ENCODE data around the gene ERC1. TPM values are rescaled to one million over a fixed set of nuclear protein-coding genes. Genes with fewer than 3 reads are reported as not detected.

The ERC1 gene
- total and polyA plus RNA-seq, 2 of the 4 experiments (the other 2 are of a cell fraction) = 11.6 to 25.6 TPM

- no CpG with 5 or more reads among the region's 1 CpG for WGBS, 2 experiments (ENCODE audit: extremely low coverage in 2 of 2, insufficient read length in 1 of 2)
- no peak overlapping the region for H3K4me2 ChIP-seq (ENCODE audit: low read depth, low read length)
- no peak overlapping the region for H2AK9ac ChIP-seq (replicated peaks; ENCODE audit: low read depth, low read length, poor library complexity)
- 0 out of 2 replicates have a peak, but pooled peaks cover 3% of the 10 kb centered on the region for H4K20me1 ChIP-seq (ENCODE audit: insufficient read depth, low read length)
- H4K8ac ChIP-seq (ENCODE audit: low read depth in 2 of 2, low read length in 2 of 2) = no peak overlapping the region
- ATAC-seq (ENCODE audit: low read depth) = no peak
- no peak overlapping the region for H2AFZ ChIP-seq (replicated peaks; ENCODE audit: low read length, poor library complexity)
- no peak for DNase-seq
- ChIA-PET POLR2A (ENCODE audit: unreplicated experiment) (no interaction called here), CTCF (interaction anchor here (2.0 kb wide), 1 partner anchor 10 kb away, joined by 6 read pairs; no protein-coding TSS in a partner anchor)
- no peak overlapping the region for H3K9ac ChIP-seq (ENCODE audit: low read depth, low read length)
- TF ChIP-seq MXI1 (IDR thresholded peaks at IDR 0.05; ENCODE audit: borderline replicate concordance, low read depth, low read length) (no peak), RAD21 (IDR thresholded peaks at IDR 0.05; ENCODE audit: low read length) (no peak), POLR2A (IDR thresholded peaks at IDR 0.05; ENCODE audit: low read depth, low read length) (no peak), BHLHE40 (IDR thresholded peaks at IDR 0.05; ENCODE audit: low read depth, low read length) (no peak), CTCF (conservative IDR thresholded peaks at IDR 0.05; ENCODE audit: low read depth, low read length) (no peak), MAZ (IDR thresholded peaks at IDR 0.05; ENCODE audit: borderline replicate concordance, low read depth, low read length) (no peak), CHD1 (IDR thresholded peaks at IDR 0.05; ENCODE audit: low read depth, low read length) (no peak), CEBPB (IDR thresholded peaks at IDR 0.05; ENCODE audit: low read depth, low read length) (no peak), SMC3 (IDR thresholded peaks at IDR 0.05; ENCODE audit: low read depth, low read length) (no peak), MAFK (IDR thresholded peaks at IDR 0.05; ENCODE audit: low read depth, low read length) (no peak), RFX5 (IDR thresholded peaks at IDR 0.05; ENCODE audit: low read depth, low read length) (no peak), RCOR1 (IDR thresholded peaks at IDR 0.05; ENCODE audit: insufficient replicate concordance, low read length) (no peak), NFE2L2 (IDR thresholded peaks at IDR 0.05; ENCODE audit: low read depth, low read length) (no peak), FOS (IDR thresholded peaks at IDR 0.05; ENCODE audit: low read depth, low read length) (no peak), ELK1 (IDR thresholded peaks at IDR 0.05; ENCODE audit: borderline replicate concordance, low read depth, low read length) (no peak)
- TF ChIP-seq, protein P1, sequence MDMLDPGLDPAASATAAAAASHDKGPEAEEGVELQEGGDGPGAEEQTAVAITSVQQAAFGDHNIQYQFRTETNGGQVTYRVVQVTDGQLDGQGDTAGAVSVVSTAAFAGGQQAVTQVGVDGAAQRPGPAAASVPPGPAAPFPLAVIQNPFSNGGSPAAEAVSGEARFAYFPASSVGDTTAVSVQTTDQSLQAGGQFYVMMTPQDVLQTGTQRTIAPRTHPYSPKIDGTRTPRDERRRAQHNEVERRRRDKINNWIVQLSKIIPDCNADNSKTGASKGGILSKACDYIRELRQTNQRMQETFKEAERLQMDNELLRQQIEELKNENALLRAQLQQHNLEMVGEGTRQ (IDR thresholded peaks at IDR 0.05; ENCODE audit: low read depth, low read length) = no peak
- dilution Hi-C loops (cut with HindIII; ENCODE audit: low sequenced_read_pairs, unreplicated experiment) = loop anchor here (25.0 kb wide), 1 partner anchor 454 kb away; no protein-coding TSS in a partner anchor
- H3K36me3 ChIP-seq (ENCODE audit: control insufficient read depth, insufficient read depth, low read length) = peaks cover 11% of the 10 kb centered on the region
- H3K56ac ChIP-seq (ENCODE audit: extremely low read depth, insufficient read depth, low read length) = no peak overlapping the region
- H2BK120ac ChIP-seq (ENCODE audit: low read depth, low read length) = no peak overlapping the region
- no peak overlapping the region for H3K4me3 ChIP-seq (ENCODE audit: insufficient read depth, low read depth, low read length)
- no peak overlapping the region for H4K91ac ChIP-seq (ENCODE audit: insufficient read depth, low read depth, low read length)
- no peak overlapping the region for H3K23ac ChIP-seq (ENCODE audit: low read depth, low read length)
- peaks cover 6% of the 10 kb centered on the region for H3K4me1 ChIP-seq (ENCODE audit: control insufficient read depth, insufficient read depth, low read length)
- no peaks in the 10 kb centered on the region for H3K27me3 ChIP-seq (ENCODE audit: control insufficient read depth, insufficient read depth, low read length)
- no peak overlapping the region for H2BK5ac ChIP-seq (ENCODE audit: low read depth, low read length, poor library complexity, severe bottlenecking)
- in situ Hi-C loops (cut with MboI; ENCODE audit: low sequenced_read_pairs) = no loop called here
- H3K14ac ChIP-seq (replicated peaks; ENCODE audit: low read depth, low read length) = no peak overlapping the region
- H3K18ac ChIP-seq (ENCODE audit: low read depth, low read length) = no peak overlapping the region
- no peak overlapping the region for H3K27ac ChIP-seq (ENCODE audit: insufficient read depth, low read length)
- H2AK5ac ChIP-seq (ENCODE audit: low read depth, low read length) = no peak overlapping the region
- no peak overlapping the region for H4K5ac ChIP-seq (ENCODE audit: low read depth, low read length)
- no peak overlapping the region for H3K4ac ChIP-seq (ENCODE audit: low read depth, low read length)
- BruUV-seq (replicated peaks) = no TSS peak
- intact Hi-C loops (cut with micrococcal nuclease) = no loop called here
- no peak overlapping the region for H2BK15ac ChIP-seq (ENCODE audit: low read depth, low read length)
- no peaks in the 10 kb centered on the region for H3K9me3 ChIP-seq (ENCODE audit: control insufficient read depth, insufficient read depth, low read length)
- peaks cover 31 to 46% of the 10 kb centered on the region in 2 experiments for H3K79me1 ChIP-seq (ENCODE audit: low read depth in 1 of 2, low read length in 2 of 2)
- H3K9me1 ChIP-seq (ENCODE audit: insufficient read depth, low read length) = peaks cover 7% of the 10 kb centered on the region; the same call in 1 of the 2 replicates
- no peak overlapping the region for H2BK20ac ChIP-seq (ENCODE audit: low read depth, low read length)
These were observed 117.3 kb downstream of the ERC1 start for GRCh38 chr12:1108276-1108675.
